ENCODE data around the gene CFAP97D1.

The CFAP97D1 gene

GRCh38 chr17:43830510-43831140 is 50.4 kb downstream of the CFAP97D1 start:
- DNase-seq = no peak

GRCh38 chr17:43831633-43832032 is 51.4 kb downstream of the CFAP97D1 start:
- DNase-seq = no peak

- no peak for DNase-seq
Observed at GRCh38 chr17:43832168-43832975, 52.1 kb downstream of the CFAP97D1 start.

- no peak for DNase-seq
Observed at GRCh38 chr17:43832976-43833829, 53.0 kb downstream of the CFAP97D1 start, which contains the start of gene MPP3. Gene MPP3 (minus strand): TSS chr17:43833146. CDS start chr17:43831906, 1,240 bp downstream.

- DNase-seq = no peak
Observed at GRCh38 chr17:43834106-43834505, 53.9 kb downstream of the CFAP97D1 start.

Measured in NCI-H524 treated with DMSO at 0.1 percent for 48 hours (cell line).